MV-4-11 (cell line): ENCODE data around the gene GGCX.

ENCODE experiments used
- DNase-seq: peaks from one replicate; lab custom pipeline; 2025; lab: John Stamatoyannopoulos, UW

The GGCX gene

DNA sequence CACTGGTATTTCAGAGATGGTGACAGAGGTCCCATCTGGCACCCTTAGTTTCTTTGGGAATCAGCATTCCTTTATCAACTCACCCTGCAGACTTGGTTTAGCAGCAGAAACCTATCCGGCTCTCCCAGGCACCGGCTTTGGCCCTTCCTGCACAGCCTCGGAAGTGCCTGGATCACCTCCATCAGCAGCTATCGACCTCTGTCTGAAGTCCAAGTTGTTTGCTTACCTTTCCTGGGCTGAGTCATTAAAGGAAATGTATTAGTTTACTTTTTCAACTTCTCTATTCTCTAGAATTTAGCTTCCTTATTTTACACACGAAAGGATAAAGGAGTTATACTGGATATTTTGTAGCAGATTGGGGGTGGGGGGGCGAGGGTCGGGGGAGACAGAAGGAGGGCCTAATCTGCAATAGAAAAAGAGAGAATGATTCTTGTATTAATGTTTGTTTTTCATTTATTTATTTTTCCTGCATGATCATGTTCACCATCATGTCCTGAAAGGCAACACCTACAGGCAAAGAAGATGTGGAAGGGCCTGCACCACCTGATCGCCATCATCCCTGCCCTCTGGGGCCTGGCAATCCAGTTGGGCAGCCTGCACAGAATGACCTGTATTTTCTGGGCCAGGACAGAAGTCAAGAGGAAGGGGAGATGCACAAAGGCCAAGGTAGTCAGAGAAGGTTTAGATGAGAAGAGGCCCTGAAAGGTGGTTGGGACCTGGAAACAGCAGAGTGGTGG, 44.5 kb downstream of the GGCX start:
- DNase-seq, result peak; percentile 34

DNA sequence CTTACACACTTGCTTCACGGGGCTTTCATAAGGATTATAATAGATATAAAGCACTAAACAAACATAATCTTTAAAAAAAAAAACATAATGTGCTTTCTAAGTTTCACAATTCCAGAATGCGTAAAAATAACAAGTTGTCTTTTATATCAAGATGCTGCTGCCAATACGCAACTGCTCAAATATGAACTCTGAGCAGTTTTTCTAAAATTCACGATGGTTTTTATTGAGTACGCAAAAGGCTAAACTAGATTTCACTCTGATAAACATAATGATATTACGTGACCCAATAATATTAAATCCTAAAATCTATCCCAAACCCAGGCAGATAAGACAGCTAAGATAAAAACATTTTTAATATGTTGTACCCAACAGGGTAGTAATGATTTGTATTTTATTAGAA, 47.0 kb downstream of the GGCX start:
- no peak for DNase-seq

GRCh38 chr2:85511008-85511811, 50.1 kb downstream of the GGCX start:
- DNase-seq, result peak; percentile 77

- no peak for DNase-seq
Measured at GRCh38 chr2:85506768-85507181, 54.5 kb downstream of the GGCX start.

GRCh38 chr2:85505551-85506238, 55.6 kb downstream of the GGCX start:
- no peak for DNase-seq

DNA sequence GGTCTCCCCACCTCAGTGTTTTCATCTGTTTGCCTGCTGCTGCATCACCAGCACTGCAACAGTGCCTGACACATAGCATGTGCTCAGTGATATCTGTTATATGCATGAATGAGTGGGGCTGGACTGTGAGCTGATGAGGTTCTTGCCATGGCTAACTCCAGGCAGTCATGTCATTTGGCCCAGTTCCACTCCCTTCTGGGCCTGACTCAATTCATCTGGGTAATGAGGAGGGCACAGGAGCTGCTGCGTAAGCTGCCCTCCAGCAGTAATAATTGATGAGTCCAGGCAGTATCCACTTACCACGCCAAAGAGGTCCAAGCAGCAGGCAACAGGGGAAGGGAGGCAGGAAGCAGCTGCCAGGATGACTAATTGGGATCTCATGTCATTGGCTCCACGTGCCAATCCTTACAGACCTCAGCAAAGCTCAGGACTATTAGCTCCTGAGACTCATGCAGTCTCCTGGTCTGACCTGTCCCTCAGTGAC, 56.5 kb downstream of the GGCX start:
- DNase-seq, result peak; percentile 28

DNA sequence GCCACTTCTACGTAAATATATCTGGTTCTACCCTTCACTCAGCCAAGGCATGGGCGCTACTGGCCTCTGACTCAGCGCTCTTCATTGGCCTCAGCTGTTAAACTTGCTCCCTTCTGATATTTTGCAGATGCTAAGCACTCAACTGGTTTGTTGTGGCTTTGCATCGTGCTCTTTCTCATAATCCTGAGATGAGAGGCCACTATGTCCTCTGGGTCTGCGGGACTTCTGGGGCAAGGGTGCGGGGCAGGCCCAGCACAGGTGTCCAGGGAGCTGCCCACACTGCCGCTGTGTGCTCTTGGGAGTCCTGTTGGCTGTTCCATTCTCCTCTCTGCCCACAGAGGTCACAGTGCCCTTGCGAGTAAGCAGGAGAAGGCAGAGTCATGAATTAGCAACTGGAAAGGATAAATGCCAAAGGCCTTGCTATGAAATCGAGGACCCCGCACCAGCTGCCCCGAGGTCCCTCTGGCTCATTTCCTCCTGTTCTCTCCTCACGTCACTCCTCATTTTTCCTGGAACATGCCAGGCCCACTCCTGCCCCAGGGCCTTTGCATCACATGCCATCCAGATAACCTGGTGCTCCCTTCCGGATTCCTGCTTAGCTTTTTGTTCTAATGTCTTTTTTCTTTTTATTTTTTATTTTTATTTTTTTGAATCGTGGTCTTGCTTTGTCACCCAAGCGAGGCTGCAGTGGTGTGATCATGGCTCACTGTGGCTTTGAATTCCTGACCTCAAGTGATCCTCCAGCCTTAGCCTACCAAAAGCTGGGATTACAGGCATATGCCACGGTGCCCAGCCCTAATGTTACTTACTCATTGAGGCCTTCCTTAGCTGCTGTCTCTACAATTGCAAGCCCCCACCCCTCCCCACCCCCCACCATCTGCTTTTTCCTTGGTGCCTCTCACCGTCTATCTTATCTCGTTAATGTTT, 57.2 kb downstream of the GGCX start:
- DNase-seq, result peak; percentile 18

GRCh38 chr2:85503168-85503850, 58.0 kb downstream of the GGCX start:
- no peak for DNase-seq

DNA sequence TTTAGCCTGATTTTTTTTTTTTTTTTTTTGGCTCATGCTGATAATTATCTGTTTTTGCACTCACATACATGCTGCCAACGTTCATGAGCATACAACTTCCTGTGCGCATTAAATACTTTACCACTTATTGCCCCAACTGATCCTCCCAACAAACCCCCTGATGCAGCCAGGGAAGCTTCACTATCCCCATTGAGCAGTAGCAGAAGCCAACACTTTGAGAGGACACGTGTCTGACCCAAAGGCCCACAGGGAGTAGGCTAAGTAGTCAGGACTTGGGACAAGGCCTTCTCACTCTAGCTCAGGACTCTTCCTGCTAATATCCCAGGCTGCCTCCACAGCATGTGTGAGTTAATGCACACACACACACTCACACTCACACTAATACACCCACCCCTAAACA, 58.6 kb downstream of the GGCX start:
- DNase-seq, result no peak

- DNase-seq, result peak; percentile 91
Measured at GRCh38 chr2:85501248-85501647, 60.0 kb downstream of the GGCX start.

GRCh38 chr2:85497944-85498630, 63.2 kb downstream of the GGCX start:
- no peak for DNase-seq

DNA sequence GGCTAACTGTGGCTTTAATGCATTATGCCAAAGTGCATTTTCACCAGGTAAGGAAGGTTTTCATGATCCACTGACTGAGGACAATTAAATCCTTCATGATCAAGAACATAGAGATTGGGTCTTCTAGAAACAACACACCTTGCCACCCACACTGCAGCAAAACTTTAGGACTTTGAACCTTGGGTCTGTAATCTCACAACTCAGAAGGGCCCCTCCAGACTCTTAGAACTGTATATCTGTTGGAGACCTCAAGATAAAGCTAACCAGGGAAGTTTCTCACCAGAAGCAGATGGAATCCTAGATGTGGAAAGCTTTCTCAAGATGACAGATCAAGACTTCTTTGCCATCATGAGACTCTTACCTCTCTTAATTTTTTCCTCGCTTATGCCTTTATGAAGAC, 64.9 kb downstream of the GGCX start:
- DNase-seq, result no peak
